HL-60 (cell line): ENCODE data around the gene SRGAP2C.
"Not testable (repeated sequence)": the region's sequence is repeated elsewhere in the genome, so short reads cannot be mapped to it uniquely, and the experiment has no call there.

ENCODE experiments used
- GABPA ChIP-seq: IDR thresholded peaks from 2 replicates; pipeline ENCODE4 v1.6.1; 2012; ENCODE audit warnings: low read depth
- POLR2AphosphoS5 ChIP-seq: IDR thresholded peaks from 2 replicates; pipeline ENCODE4 v1.6.1; 2012; ENCODE audit warnings: low read depth
- SPI1 ChIP-seq: IDR thresholded peaks from 2 replicates; pipeline ENCODE4 v1.6.1; 2012; ENCODE audit warnings: low read depth, mild to moderate bottlenecking, borderline replicate concordance
- TF ChIP-seq, protein P1 (sequence below): IDR thresholded peaks from one replicate; pipeline ENCODE4 v1.5.1; 2011; ENCODE audit warnings: low read length, control low read depth, inconsistent platforms; ENCODE audit not compliant: insufficient read depth
- TF ChIP-seq, protein P2 (sequence below): IDR thresholded peaks from 2 replicates; pipeline ENCODE4 v1.6.1; 2012; ENCODE audit warnings: low read depth; ENCODE audit not compliant: insufficient replicate concordance

DNA sequence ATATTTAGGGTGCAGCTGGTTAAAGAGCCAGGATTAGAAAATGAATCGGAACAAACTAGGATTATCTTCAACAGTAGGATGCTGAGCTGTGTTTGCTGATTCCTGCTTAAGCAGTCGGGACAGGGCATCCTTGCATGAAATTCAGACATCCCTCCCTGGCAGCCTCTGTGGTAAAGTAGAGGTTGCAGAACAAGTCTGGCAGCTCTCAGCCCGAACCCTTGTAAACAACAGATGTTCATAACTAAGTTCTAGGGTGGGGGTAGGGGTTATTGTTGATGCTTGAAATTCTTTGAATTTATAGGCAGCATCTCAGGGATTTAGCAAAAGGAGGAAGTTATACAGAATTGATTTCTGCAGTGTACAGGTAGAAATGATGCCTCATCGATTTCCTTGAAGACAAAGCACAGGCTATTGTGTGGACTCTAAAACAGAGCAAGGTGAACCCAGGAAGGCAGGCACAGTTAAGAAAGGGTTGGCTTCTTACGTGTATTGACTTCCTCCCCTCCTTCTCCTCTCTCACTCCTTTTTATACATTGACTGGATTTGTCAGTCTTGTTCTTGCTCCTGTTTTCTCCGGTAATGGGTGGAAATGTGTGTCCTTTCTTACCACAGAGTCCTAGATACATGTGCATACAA, 114.9 kb downstream of the SRGAP2C start:
- TF ChIP-seq, protein P1, sequence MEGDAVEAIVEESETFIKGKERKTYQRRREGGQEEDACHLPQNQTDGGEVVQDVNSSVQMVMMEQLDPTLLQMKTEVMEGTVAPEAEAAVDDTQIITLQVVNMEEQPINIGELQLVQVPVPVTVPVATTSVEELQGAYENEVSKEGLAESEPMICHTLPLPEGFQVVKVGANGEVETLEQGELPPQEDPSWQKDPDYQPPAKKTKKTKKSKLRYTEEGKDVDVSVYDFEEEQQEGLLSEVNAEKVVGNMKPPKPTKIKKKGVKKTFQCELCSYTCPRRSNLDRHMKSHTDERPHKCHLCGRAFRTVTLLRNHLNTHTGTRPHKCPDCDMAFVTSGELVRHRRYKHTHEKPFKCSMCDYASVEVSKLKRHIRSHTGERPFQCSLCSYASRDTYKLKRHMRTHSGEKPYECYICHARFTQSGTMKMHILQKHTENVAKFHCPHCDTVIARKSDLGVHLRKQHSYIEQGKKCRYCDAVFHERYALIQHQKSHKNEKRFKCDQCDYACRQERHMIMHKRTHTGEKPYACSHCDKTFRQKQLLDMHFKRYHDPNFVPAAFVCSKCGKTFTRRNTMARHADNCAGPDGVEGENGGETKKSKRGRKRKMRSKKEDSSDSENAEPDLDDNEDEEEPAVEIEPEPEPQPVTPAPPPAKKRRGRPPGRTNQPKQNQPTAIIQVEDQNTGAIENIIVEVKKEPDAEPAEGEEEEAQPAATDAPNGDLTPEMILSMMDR = not testable (repeated sequence)
- TF ChIP-seq, protein P2, sequence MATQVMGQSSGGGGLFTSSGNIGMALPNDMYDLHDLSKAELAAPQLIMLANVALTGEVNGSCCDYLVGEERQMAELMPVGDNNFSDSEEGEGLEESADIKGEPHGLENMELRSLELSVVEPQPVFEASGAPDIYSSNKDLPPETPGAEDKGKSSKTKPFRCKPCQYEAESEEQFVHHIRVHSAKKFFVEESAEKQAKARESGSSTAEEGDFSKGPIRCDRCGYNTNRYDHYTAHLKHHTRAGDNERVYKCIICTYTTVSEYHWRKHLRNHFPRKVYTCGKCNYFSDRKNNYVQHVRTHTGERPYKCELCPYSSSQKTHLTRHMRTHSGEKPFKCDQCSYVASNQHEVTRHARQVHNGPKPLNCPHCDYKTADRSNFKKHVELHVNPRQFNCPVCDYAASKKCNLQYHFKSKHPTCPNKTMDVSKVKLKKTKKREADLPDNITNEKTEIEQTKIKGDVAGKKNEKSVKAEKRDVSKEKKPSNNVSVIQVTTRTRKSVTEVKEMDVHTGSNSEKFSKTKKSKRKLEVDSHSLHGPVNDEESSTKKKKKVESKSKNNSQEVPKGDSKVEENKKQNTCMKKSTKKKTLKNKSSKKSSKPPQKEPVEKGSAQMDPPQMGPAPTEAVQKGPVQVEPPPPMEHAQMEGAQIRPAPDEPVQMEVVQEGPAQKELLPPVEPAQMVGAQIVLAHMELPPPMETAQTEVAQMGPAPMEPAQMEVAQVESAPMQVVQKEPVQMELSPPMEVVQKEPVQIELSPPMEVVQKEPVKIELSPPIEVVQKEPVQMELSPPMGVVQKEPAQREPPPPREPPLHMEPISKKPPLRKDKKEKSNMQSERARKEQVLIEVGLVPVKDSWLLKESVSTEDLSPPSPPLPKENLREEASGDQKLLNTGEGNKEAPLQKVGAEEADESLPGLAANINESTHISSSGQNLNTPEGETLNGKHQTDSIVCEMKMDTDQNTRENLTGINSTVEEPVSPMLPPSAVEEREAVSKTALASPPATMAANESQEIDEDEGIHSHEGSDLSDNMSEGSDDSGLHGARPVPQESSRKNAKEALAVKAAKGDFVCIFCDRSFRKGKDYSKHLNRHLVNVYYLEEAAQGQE = not testable (repeated sequence)
- not testable (repeated sequence) for TF ChIP-seq POLR2AphosphoS5, GABPA, SPI1
